Stimulated activated CD4-positive, alpha-beta T cell treated with anti-CD3 and anti-CD28 coated beads, Interleukin-4, amount 100 ng/mL, for 48 hours (primary cell): Measurements from ENCODE around the gene C3orf18.

ENCODE experiments used
- DNase-seq, 2 donors: peaks; one replicate each; pipeline ENCODE4 v3.0.0-alpha.2; 2020; ENCODE audit warnings: low read depth in 2 of 2

Gene C3orf18

GRCh38 chr3:50551054-50551659, 16.4 kb downstream of the C3orf18 start:
- no peak for DNase-seq

GRCh38 chr3:50550079-50550736, 17.3 kb downstream of the C3orf18 start:
- peak; percentile 55 to 65 for DNase-seq

- DNase-seq = no peak
Measured at GRCh38 chr3:50549226-50549625, 18.3 kb downstream of the C3orf18 start.

- no peak for DNase-seq
Measured at GRCh38 chr3:50545781-50546180, 21.8 kb downstream of the C3orf18 start.

GRCh38 chr3:50542177-50543034, 25.1 kb downstream of the C3orf18 start:
- peak; percentile 43 to 61 for DNase-seq

- DNase-seq = no peak
Measured at GRCh38 chr3:50539356-50540286, 27.9 kb downstream of the C3orf18 start.

- no peak for DNase-seq
Measured at GRCh38 chr3:50537421-50538129, 30.0 kb downstream of the C3orf18 start.

- no peak for DNase-seq
Measured at GRCh38 chr3:50536471-50537180, 30.9 kb downstream of the C3orf18 start.

GRCh38 chr3:50534681-50535330, 32.7 kb downstream of the C3orf18 start:
- DNase-seq = no peak

- DNase-seq = no peak
Measured at GRCh38 chr3:50533807-50534461, 33.6 kb downstream of the C3orf18 start.

- no peak for DNase-seq
Measured at GRCh38 chr3:50533316-50533715, 34.2 kb downstream of the C3orf18 start.

GRCh38 chr3:50532062-50532705, 35.4 kb downstream of the C3orf18 start:
- no peak for DNase-seq

GRCh38 chr3:50531201-50531600, 36.3 kb downstream of the C3orf18 start:
- no peak for DNase-seq

- no peak for DNase-seq
Measured at GRCh38 chr3:50530001-50530970, 37.3 kb downstream of the C3orf18 start.

- peak; percentile 62 to 69 for DNase-seq
Measured at GRCh38 chr3:50525987-50526386, 41.6 kb downstream of the C3orf18 start.

- no peak for DNase-seq
Measured at GRCh38 chr3:50525191-50525910, 42.2 kb downstream of the C3orf18 start.

- DNase-seq = no peak
Measured at GRCh38 chr3:50524746-50525145, 42.8 kb downstream of the C3orf18 start.
